CD4-positive, alpha-beta T cell treated with Interferon gamma for 1 hour (primary cell): ENCODE measurements around the gene TOMT.
A peak's percentile ranks its signal among the peaks of the same experiment; 100 is the strongest.

Experiments used
- DNase-seq: peaks from one replicate; pipeline ENCODE4 v3.0.0-alpha.2; 2020

TOMT gene

DNA sequence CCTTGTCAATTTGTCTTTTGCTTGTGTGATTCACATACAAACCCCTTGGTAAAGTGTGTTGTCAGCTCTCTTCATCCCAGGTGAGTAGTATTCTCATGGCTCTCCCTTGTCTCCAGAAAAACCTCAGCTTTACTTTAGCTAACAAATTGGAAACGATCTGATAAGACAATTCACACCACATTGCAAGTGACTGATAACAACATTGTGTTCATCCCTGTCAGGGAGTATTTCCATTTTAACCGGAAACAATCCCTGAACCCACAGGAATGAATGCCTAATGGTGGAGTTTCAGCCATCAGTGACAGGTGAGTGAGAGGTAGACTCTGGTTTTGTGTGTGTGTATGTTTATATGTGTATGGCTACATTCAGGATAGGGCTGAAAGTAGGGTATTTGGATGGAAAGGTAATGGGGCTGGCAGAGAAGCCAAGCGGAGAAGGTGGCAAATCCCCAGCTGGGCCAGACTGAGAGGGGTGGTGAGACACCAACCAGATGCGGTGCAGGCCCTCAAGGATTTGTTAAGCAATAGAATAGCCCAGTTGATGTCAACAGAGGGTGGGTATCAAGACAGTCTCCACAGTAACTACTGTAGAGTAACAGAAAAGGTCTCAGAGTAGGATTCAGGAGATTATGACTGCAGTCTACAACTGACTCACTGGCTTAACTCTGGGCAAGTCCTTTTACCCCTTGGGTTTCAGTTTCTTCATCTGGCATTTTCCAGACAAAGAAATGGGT is 17.5 kb upstream of the TOMT start:
- DNase-seq = no peak

DNA sequence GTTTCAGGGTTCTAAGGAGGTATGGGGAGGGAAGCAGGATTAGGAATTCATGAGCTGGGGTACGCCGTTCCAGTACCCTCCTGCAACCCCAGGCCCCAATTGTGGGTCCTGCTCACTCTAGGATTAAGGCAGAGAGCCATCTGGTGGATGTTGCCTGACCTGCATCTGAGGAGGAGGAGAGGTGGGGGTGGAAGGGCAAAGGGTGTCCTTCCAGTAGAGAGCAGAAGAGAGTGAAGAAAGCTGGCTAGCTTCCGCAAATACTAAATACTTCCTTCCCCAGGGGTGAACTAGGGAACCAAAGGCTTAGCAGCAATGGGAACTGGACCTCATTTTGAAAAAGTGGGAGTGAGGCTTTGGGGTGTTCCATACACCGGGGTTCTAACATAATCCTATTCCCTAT is 14.4 kb upstream of the TOMT start:
- DNase-seq = peak; percentile 71

DNA sequence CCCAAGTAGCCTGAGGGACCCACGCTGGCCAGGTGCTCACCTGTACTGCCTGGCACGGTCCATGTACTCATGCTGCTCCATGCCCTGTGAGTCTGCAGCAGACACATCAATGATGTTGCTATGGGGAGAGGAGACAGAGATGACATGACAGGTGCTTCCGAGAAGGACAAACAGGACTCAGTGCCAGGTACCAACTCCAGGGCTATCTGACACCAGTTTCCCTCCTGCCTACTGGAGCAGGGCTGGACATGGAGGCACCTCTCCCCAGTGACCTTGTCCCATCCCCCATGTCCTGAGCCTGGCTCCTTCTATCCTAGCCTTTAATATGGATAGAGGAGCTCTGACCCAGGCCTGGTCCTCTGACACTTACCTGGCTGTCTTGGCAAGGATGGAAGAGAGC is 7.0 kb upstream of the TOMT start:
- DNase-seq = no peak

DNA sequence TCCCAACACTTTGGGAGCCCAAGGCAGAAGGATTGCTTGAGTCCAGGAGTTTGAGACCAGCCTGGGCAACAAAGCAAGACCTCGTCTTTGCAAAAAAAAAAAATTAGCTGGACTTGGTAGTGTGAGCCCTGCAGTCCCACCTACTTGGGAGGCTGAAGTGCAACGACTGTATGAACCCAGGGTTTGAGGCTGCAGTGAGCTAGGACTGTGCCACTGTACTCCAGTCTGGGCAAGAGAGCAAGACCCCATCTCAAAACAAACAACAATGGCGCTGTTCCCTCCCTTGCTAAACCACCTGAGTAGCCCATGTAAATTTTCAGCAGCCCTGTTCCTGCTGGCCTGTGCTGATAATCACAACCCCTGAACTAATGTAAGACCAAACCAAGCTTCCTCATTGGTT is 5.7 kb upstream of the TOMT start:
- DNase-seq = no peak

DNA sequence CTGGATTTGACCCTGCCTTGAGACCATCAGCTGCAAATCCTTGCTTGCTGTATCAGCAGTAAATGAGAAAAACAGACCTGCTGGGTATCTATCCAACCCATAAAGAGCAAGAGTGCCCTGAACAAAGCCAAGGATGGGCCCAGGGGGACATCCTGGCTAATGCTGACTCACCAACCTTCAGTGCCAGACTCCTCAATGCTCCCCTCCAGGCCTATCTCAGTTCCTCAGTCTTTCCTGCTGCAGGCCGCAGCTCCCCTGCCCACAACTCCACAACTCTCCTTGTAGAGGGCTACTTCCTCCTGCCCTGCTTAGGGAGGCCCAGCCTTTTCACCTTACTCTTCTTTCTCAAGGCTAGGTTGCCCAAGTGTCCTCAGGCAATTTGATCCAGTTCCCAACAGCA is 5.3 kb upstream of the TOMT start:
- peak; percentile 26 for DNase-seq

DNA sequence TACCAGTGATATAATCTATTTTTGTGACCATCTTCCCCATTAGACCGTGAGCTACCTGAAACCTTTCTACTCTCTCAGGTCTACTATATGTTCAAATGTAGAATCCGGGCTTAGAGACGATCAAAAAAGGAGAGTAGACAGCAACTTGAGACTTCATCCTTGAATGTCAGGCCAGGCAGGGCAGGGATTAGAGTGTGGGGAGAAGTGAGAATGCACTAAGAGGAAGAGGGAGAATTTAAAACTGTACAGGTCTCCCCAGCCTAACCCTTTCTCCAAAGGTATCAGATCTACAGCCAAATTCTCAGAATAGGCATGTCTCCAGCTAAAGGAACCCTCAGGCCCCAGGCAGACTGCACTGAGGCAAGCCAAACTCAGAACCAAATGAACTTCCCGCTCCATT is 3.6 kb upstream of the TOMT start:
- DNase-seq = no peak

DNA sequence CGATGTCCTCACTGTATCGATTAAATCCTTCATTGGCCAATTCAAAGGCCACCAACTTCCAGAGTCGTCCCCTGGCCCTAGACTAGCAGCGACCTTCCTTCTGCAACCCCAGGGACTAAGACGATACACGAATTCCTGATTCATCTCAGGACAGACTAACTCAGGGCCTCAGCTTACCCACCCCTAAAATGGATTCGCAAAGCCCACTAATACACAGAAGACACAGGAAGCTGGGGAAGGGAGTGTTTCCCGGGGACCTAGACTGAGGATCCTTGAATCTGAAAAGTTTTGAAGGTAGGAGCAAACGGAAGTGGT is 3.1 kb upstream of the TOMT start:
- no peak for DNase-seq

DNA sequence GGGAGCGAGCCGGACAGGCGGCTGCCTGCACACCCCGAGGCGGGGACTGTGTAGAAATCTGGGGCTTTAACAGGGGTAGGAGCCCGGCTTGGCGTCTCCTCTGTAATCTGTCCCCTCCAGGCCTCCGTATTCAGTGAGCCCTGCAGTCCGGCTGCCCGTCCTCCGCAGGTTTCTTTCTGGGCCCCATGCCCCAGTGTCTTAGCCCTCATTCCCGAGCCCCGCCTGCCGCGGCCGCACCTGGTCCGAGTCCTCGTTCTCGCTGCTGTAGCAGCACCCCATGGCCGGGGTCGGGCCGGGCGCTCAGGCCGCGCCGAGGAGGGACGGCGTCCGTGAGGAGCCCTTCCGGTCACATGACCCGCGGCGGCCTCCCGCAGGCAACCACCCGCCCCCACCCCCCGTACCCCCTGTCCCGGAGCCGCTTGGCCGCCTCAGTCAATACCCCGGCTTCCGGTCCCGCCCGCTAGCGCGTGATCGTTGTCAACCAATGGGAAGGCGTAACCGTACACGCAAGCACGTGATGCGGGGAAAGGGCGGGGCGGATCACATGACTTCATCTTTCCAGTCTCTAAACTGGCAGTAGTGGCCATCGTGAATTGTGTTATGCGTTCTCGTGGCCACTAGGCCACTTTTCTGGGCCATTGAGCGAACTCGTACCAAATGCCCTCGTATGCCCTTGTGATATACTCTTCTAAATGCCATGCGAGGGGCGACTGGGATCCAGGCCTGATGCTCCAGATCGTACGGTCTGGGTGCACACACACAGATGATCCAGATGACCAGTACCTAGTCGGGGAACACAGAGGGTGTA is 2.6 kb upstream of the TOMT start, which contains the start of gene LAMTOR1:
Gene LAMTOR1, minus strand, starts transcription at position 352 of the 808 bp plus-strand sequence. Its CDS starts 73 bp downstream, at position 279.
- peak; percentile 97 for DNase-seq

DNA sequence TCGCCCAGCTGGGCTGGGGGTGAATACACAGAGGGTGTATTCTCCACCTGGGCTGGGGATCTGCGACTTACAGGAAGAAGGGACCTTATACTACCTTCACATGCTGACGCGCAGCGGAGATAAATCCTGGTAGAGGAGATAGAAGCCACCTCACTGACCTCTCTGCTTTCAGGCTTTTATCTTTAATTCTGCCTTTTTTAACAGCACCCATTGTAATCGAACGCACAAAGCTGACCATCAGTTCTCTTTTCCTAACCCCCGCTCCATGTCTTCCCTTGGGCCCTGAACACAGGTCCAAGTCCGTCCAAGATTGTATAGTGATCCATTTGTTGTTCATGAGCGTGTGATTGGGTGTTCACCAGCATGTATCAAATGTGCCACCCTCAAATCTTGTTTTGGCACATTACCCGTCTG is 2.0 kb upstream of the TOMT start:
- DNase-seq = no peak

DNA sequence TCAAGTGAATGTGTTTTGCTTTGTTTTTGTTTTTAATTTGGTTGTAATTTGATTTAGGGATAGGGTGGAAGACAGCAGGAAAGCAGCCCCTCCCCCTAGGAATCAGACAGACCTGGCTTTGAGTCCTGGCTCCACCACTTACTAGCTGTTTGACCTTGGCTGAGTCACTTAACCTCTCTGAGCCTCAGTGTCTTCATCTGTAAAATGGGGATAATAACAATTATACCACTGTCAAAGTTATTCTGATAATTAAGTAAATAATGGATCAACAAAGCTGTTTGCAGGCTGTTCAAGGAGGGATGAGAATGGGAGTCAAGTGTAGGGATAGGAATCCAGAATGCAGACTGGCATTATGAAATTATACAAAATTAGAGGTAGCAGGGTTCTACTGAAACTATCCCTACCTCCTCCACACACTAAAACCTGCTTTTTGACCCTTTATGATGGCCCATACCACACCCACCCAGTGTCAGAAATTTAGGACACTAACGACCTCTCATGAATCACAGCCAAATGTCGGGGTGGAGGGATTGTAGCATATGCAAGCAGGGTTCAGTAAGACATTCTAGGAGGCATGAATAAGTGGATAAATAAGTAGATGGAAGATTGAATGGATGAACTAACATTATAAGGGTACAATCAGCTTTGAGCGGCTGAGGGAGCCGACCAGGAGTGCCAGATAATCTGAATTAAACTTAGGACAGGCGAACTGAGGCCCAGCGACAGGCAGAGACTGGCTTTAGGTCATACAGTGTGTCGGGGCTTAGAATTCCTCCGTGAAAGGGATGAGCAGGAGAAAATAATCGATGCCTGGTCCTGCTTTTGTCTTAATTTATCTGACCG is 5.8 kb downstream of the TOMT start:
- no peak for DNase-seq

DNA sequence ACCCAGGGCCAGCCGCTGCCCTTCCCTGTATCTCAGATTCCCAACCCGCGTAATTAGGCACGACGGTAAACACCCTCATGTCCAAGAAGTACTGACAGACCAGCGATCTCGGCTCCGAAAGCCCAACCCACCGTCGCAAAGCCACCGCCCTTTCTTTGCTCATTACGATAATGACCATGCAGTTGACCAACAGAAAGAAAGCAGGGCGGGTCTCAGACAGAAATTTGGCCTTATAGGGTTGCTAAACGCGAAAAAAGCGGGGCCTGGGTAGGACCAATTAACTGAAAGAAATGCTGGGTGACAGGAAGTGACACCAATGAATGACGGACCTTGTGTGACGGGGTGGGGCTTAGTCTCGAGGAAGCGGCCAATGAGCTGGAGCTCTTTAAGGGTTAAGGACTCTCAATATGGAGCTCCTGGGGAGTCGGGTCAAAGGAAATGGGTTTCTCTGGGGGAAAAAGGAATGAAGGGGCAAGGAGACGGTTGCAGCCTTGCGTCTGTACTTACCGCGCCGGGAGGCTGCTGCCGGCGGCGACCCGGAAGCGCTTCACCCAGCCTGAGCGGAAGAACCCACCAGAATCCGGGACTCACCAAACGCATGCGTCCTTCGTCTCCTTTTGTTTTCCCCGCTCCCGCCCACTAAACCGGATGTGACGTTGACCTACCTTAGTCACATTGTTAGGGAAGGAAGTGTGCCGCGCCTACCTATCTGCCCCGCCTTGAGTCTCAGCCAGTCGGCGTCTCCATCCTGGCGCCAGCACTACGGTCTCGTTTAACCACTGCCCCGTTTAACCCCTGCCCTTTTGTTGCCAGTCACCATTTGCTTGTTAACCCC is 6.6 kb downstream of the TOMT start, which contains the start of gene ANAPC15:
Gene ANAPC15, minus strand, starts transcription at position 553 of the 835 bp plus-strand sequence. CDS start 1,419 bp downstream, outside the sequence.
- DNase-seq = peak; percentile 99

DNA sequence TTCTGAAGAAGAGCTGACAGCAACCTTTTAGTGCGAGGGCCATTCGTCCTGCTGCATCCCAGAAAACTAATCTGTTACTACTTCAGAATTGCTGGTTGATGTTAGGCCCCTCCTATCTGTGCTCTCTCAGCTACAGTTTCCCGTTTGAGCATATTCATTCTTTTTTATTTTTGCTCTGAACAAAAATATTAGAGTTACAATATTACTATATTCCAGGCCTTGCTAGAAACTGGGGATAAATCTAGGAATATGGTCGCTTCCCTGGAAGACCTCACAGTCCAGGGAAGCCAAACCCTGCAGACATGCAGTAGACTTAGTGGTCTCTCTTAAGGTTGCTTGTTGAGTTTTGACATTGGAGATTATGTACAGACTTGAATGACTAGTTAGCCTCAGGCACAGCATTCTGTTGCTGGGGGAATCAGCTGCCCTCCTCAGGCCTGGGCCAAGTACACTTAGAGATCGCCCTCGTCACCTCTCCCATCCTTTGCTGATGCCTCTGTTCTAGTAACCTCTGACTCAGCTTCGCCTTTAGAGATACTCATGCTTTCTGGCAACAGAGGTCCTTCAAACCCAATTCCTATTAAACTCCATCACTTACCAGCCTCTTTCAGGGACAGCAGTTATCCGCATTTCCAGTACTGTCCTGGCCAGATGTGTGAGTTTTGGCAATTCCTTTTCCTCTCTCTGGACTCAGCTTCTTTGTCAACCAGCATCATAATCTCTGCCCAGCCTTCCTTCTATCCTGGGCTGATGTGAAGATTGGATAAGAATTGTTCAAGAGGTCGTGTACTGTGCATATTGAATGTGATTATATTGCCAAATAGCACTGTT is 7.5 kb downstream of the TOMT start:
- DNase-seq = no peak

DNA sequence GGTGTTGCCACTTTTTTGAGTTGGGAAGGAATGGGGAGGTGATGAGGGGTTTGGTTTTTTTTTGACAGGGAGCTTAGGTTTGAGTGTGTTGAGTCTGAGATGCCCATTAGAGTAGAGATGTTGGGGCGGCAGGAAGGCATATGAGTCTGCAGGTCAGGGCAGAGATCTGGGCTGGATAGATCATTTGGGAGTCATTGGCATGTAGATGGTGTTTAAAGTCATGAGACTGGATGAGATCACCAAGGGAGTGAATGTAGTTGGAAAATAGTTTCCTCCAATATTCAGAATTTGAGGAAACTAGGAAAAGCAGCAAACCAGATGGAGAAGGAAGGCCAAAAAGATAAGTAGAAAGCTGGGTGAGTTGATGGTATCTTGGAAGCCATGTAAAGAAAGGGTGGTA is 8.8 kb downstream of the TOMT start:
- DNase-seq = no peak

DNA sequence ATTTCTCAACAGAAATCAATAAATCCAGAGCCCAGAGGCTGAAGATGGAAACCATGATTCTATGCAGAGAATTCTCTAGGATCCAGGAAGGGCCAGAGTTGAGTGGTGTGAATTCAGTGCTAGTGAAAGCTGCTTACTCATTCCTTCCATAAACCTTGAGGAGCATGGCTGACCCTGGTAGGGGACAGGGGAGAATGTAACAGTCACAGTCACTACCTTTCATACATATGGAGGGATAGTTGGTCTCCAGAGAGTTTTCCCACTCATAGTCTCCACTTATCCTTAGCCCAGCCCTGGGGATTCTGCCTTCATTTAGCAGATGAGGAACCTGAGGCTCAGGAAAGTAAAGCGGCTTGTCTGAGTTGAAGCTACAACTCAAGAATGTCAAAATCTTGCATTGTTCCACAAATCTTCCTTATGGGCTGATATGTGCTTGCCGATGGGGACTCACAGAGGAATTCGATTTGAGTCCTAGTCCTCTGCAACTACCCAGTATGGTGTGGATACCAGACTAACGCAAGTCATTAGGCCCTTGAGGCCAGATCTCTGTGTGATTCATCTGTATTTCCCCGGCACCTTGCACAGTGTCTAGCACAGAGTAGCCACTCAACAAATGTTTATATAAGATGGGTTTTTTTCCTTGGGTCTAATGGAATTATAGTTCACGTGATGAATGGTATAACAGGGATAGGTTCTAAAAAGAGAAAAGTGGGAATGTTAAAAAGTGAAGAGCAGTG is 10.5 kb downstream of the TOMT start:
- no peak for DNase-seq

DNA sequence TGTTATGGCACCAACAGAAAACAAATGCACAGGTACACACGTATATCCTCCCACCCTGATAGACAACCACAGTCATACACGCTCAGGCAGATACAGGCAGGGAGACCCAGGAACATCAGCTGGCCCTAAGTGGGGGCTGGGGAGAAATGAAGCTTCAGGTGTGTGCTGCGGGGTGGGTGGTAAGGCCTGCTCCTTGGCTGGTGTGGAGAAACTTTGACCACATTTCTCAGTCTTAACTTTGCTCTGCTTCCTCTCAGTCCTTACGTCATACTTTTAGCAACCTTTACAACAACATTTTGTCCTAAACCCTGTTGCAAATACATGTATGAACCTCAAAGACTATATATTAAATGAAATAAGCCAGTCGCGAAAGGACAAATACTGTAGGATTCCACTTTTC is 13.5 kb downstream of the TOMT start:
- no peak for DNase-seq

DNA sequence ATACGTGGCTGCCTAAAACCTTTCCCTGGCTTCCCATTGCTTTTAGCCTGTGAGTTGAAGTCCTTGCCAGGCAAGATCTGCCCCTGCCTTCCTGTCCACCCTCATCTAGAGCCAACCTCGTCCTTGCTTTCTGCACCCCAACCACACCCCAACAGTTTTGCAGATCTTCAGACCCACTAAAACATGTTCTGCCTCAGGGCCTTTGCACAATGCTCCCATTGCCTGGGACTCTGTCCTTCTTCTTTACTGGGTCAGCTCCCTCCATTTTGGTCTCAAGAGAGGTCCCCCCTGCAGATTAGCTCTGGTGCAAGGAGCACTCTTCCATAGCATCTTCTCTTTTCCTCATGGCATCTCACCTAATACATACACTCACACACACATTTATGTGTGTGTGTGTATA is 15.2 kb downstream of the TOMT start:
- DNase-seq = no peak

DNA sequence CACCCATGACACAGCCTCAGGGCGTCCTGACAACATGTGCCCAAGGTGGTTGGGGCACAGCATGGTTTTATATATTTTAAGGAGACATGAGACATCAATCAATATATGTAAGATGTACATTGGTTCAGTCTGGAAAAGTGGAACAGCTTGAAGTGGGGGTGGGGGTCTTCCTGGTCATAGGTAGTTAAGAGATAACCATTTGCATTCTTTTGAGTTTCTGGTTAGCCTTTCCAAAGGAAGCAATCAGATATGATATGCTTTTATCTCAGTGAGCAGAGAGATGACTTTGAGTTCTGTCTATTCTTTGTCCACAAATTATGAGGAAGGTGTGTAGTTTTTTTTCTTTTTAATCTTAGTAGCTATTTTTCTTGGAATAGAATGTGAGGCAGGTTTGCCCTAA is 16.9 kb downstream of the TOMT start:
- DNase-seq = no peak

DNA sequence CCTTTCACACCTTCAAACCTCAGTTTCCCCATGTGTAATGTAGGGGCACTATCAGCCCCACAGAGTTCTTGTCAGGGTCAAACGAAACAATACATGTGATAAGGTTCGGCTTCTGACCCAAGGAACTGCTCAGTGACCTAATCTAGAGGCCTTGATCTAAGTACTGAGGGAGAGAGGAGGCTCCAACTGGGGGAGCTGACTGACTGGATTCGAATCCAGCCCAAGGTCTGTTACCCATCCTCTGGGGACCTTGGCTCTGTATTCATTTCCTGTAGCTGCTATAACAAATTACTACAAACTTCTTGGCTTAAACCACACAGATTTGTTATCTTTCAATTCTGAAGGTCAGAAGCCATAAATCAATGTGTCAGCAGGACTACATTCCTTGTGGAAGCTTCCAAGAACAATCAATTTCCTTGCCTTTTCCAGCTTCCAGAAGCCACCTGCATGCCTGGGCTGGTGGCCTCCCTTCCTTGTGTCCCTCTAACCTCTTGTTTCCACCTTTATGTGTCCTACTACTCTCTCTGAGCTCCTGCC is 17.5 kb downstream of the TOMT start:
- DNase-seq = no peak

DNA sequence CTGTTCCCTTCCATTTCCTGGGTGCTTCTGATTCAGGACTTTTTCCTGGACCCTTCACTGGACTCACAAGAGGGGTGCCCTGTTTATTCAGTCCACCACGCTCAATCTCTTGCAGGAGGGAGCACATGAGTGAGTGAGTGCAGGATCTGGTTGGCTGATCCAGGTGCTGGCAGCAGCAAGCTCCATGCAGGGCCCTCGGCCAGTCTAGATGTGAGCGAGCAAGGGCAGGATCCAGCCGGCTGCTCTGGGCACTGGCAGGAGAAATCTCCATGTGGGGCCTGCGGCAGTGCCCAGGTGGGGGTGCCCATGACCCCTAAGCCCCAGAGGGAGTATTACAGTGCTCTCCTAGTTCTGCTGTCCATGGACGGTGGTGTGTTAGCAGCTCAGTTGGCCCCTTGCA is 18.3 kb downstream of the TOMT start:
- DNase-seq = no peak

DNA sequence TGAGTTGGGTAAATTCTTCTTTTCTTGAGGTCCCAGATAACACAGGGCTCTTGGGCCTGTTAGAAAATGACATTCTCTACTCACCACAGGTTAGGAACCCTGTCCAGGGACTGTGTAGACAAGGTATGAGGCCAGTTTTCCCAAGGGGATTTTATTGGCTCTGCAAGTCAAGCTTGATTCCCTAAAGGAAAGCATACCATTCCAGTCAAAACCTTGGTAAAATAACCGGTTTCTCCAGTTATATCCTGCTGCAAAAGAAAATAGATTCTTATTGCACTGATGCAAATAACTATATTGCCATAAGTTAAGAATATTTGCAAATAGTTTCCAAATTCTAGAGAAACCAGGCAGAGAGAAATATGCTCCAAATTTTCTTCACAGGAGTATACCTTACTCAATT is 20.2 kb downstream of the TOMT start:
- DNase-seq = no peak

DNA sequence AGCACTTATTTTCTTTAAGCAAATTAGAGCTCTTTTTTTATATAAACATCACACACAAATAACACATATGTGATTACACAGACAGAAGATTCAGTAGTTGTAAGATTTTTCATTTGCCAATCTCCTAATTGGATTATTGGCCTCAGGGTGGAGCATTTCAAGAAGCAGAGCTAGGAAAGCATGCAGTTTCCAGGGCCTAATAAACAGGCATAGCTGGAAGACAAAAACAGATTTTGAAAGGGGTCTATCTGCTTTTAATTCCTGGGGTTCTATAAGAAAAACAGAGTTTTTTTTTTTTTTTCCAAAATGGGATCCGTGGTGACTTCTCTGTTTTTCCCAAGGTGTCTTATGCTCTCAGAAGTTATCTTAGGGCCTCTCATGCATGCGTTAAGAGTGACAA is 22.2 kb downstream of the TOMT start:
- no peak for DNase-seq
